Measurements from ENCODE around the gene KIF15.
A peak's percentile ranks its signal among the peaks of the same experiment; 100 is the strongest.

Gene KIF15

DNA sequence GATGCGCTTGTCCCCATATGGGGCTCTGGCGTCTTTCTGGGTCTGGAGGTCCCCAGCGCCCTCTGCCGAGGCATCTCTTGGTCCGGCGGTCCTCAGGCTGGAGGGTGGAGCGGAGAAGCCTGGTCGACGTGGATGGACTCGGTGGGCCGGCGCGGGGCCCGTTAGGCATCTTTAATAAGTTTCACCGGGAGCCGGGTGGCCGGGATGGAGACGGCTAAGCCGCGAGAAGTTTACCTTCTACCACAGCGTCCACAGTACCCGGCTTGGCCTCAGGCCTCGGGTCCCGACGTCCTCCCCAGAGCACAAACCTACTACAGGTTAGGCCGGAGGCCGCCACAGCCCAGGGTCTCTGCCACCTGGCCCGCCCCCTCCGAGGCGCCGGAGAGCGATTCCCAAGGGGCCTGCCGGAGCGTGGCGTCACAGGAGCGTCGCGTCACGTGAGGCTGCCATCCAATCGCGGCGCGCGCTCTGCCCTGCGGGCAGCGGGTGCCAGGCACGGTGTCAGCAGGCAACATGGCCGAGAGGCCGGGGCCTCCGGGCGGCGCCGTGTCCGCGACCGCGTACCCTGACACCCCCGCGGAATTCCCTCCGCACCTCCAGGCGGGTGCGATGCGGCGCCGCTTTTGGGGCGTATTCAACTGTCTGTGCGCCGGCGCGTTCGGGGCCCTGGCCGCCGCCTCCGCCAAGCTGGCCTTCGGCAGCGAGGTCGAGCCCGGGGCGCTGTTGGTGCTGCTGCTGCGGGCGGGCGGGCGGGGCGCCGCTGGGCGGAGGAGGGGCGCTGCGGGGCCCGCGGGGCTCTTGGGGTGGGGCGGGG, 100.0 kb downstream of the KIF15 start, which contains the start of gene TMEM42:
TMEM42 (plus strand) TSS at position 501 of the 814 bp plus-strand sequence; CDS start at position 514, 13 bp downstream.
- Histone ChIP-seq H3K9me3 (ENCODE audit: control extremely low read depth in 1 of 5, control insufficient read depth in 4 of 5, insufficient read depth in 2 of 5, low read depth in 1 of 5, low read length in 4 of 5) (peaks cover 0 to 4% (median 0%) of the 10 kb centered on the region in 5 experiments), H3K4me1 (ENCODE audit: control extremely low read depth in 1 of 4, control insufficient read depth in 4 of 4, insufficient read depth in 4 of 4, low read length in 3 of 4) (peaks cover 0 to 12% (median 8%) of the 10 kb centered on the region in 4 experiments), H3K27me3 (replicated peaks in 2 of 5; ENCODE audit: control insufficient read depth in 4 of 5, insufficient read depth in 5 of 5, low read length in 4 of 5) (no peaks in the 10 kb centered on the region), H3K36me3 (ENCODE audit: control insufficient read depth in 4 of 4, insufficient read depth in 4 of 4, low read length in 3 of 4) (peaks cover 0 to 15% (median 3%) of the 10 kb centered on the region in 4 experiments), H3K27ac (ENCODE audit: insufficient read depth in 1 of 2, low read depth in 1 of 2, low read length in 2 of 2, poor library complexity in 1 of 2, severe bottlenecking in 2 of 2) (peak within 1 kb of the TSS; percentile 82 to 83), H3K4me3 (ENCODE audit: control insufficient read depth in 1 of 7, extremely low read depth in 1 of 7, insufficient read depth in 4 of 7, low read depth in 2 of 7, low read length in 6 of 7) (peak within 1 kb of the TSS; percentile 45 to 77 (median 68))
- DNase-seq: peak; percentile 90 to 96 (median 95)
- ChIA-PET CTCF (no interaction called here), POLR2A (interaction anchor here (0.5 kb wide), 1 partner anchor 175 kb away, joined by 4 read pairs; no protein-coding TSS in a partner anchor)
- WGBS (ENCODE audit: insufficient coverage): under 1% methylated on average over 74 of the region's 91 CpGs

DNA sequence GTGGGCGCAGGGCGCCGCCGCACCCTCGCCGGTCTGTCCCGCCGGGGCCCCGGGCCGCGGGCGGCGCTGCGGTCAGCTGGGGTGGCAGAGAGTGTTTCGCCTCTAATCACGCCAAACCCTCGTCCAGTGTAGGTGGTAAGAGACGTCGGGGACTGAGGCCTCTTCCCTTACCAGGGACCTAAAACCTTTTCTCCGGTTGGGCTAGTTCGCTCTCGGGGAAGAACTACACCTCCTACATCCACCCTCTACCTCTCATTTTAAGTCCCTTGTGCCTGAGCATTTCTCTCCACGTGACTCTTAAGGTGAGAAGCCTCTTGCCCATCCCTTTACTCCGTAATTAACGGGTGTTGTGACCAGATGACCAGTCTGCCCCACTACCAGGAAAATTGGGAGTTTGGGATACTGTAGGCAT, 100.6 kb downstream of the KIF15 start:
- no peaks in the 10 kb centered on the region for H3K27me3 ChIP-seq (replicated peaks in 2 of 5; ENCODE audit: control insufficient read depth in 4 of 5, insufficient read depth in 5 of 5, low read length in 4 of 5)
- H3K4me3 ChIP-seq (ENCODE audit: control insufficient read depth in 1 of 7, extremely low read depth in 1 of 7, insufficient read depth in 4 of 7, low read depth in 2 of 7, low read length in 6 of 7): peak overlapping the region; percentile 32 to 77 (median 65)
- H3K27ac ChIP-seq (ENCODE audit: insufficient read depth in 1 of 2, low read depth in 1 of 2, low read length in 2 of 2, poor library complexity in 1 of 2, severe bottlenecking in 2 of 2): no peak overlapping the region
- ChIA-PET POLR2A (no interaction called here), CTCF (no interaction called here)
- DNase-seq: peak; percentile 14 to 64 (median 55)
- H3K36me3 ChIP-seq (ENCODE audit: control insufficient read depth in 4 of 4, insufficient read depth in 4 of 4, low read length in 3 of 4): peaks cover 2 to 15% (median 8%) of the 10 kb centered on the region in 4 experiments
- H3K4me1 ChIP-seq (ENCODE audit: control extremely low read depth in 1 of 4, control insufficient read depth in 4 of 4, insufficient read depth in 4 of 4, low read length in 3 of 4): peaks cover 0 to 12% (median 8%) of the 10 kb centered on the region in 4 experiments
- no peaks in the 10 kb centered on the region for H3K9me3 ChIP-seq (ENCODE audit: control extremely low read depth in 1 of 5, control insufficient read depth in 4 of 5, insufficient read depth in 2 of 5, low read depth in 1 of 5, low read length in 4 of 5)
- 2% methylated on average over 22 of the region's 25 CpGs for WGBS (ENCODE audit: insufficient coverage)

DNA sequence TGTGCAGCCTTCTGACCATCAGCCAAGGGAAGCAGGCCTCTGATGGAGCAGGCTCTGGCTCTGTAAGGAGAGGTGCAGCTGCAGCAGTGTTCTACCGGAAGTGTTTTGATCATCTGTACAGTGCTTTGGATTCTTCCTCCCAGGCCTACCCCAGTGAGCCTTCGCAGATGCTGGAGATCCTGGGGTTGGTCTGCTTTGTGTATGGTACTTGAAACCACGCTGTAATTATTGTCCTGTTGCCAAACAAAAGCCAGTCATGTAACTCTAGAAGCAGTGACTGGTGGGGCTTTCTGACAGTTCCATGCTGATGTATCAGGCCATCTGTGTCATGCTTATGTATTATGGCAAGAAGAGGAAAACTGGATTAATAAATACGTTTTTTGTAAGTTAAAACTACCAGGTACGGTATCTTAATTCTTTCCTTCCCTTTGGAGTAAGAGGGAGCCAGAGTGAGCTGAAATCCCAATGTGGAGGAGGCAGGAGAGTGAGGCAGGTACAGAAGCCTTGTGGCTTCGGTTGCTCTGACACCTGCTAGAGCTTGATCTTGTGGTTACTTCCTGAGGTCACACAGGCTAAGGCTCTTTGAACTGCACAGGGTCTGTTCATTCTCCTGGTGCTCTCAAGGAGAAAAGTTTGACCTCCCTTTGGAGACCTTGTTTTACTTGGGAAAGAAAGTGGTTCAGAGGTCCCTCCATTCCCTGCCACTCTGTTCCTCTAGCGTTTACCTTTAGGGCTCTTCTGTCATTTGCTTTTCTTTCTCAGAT, 103.9 kb downstream of the KIF15 start:
- no peak overlapping the region for H3K27ac ChIP-seq (ENCODE audit: insufficient read depth in 1 of 2, low read depth in 1 of 2, low read length in 2 of 2, poor library complexity in 1 of 2, severe bottlenecking in 2 of 2)
- 96% methylated on average over 6 of the region's 7 CpGs for WGBS (ENCODE audit: insufficient coverage)
- no peak overlapping the region for H3K4me3 ChIP-seq (ENCODE audit: control insufficient read depth in 1 of 7, extremely low read depth in 1 of 7, insufficient read depth in 4 of 7, low read depth in 2 of 7, low read length in 6 of 7)
- POLR2A ChIA-PET: no interaction called here
- peaks cover 0 to 12% (median 8%) of the 10 kb centered on the region in 4 experiments for H3K4me1 ChIP-seq (ENCODE audit: control extremely low read depth in 1 of 4, control insufficient read depth in 4 of 4, insufficient read depth in 4 of 4, low read length in 3 of 4)
- H3K36me3 ChIP-seq (ENCODE audit: control insufficient read depth in 4 of 4, insufficient read depth in 4 of 4, low read length in 3 of 4): peaks cover 2 to 14% (median 8%) of the 10 kb centered on the region in 4 experiments
- H3K27me3 ChIP-seq (replicated peaks in 2 of 5; ENCODE audit: control insufficient read depth in 4 of 5, insufficient read depth in 5 of 5, low read length in 4 of 5): no peaks in the 10 kb centered on the region
- CTCF ChIA-PET: no interaction called here
- peaks cover 0 to 1% (median 0%) of the 10 kb centered on the region in 5 experiments for H3K9me3 ChIP-seq (ENCODE audit: control extremely low read depth in 1 of 5, control insufficient read depth in 4 of 5, insufficient read depth in 2 of 5, low read depth in 1 of 5, low read length in 4 of 5)
- DNase-seq: no peak

DNA sequence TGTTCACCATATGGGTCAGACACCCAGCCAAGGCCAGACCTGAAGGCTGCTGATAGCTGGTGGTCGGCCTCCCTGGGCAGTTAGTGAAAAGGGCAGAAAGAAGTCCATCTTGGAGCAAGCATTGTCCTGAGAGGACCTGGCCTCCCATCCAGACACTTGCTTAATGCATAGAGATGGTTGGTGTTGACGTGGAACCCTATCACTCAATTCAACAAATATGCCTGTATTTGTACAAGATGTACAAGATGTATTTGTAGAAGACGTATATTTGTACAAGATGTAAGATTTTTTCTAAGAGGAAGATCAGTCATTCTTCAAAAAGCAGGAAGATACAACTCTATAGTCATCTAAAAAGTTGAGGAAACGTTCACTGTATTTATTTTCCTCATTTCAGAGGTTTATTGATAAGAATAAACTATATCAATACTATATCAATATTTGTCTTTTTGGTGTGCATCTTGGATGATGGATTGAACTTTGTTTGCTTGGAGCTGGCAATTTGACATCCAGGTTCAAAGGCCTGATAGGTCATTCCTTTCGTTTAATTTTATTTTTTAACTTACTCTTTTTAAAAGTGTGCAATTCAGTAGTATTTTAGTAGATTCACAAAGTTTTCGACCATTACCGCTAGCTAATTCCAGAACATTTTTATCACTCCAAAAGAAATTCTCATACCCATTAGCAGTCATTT, 106.0 kb downstream of the KIF15 start:
- Histone ChIP-seq H3K27ac (ENCODE audit: insufficient read depth in 1 of 2, low read depth in 1 of 2, low read length in 2 of 2, poor library complexity in 1 of 2, severe bottlenecking in 2 of 2) (no peak overlapping the region), H3K9me3 (ENCODE audit: control extremely low read depth in 1 of 5, control insufficient read depth in 4 of 5, insufficient read depth in 2 of 5, low read depth in 1 of 5, low read length in 4 of 5) (peaks cover 0 to 1% (median 0%) of the 10 kb centered on the region in 5 experiments), H3K27me3 (replicated peaks in 2 of 5; ENCODE audit: control insufficient read depth in 4 of 5, insufficient read depth in 5 of 5, low read length in 4 of 5) (no peaks in the 10 kb centered on the region), H3K4me3 (ENCODE audit: control insufficient read depth in 1 of 7, extremely low read depth in 1 of 7, insufficient read depth in 4 of 7, low read depth in 2 of 7, low read length in 6 of 7) (no peak overlapping the region), H3K36me3 (ENCODE audit: control insufficient read depth in 4 of 4, insufficient read depth in 4 of 4, low read length in 3 of 4) (peaks cover 2 to 14% (median 8%) of the 10 kb centered on the region in 4 experiments), H3K4me1 (ENCODE audit: control extremely low read depth in 1 of 4, control insufficient read depth in 4 of 4, insufficient read depth in 4 of 4, low read length in 3 of 4) (peaks cover 0 to 3% (median 3%) of the 10 kb centered on the region in 4 experiments)
- WGBS (ENCODE audit: insufficient coverage): 100% methylated on average over 1 of the region's 7 CpGs
- POLR2A ChIA-PET: no interaction called here
- DNase-seq: no peak
- CTCF ChIA-PET: no interaction called here

DNA sequence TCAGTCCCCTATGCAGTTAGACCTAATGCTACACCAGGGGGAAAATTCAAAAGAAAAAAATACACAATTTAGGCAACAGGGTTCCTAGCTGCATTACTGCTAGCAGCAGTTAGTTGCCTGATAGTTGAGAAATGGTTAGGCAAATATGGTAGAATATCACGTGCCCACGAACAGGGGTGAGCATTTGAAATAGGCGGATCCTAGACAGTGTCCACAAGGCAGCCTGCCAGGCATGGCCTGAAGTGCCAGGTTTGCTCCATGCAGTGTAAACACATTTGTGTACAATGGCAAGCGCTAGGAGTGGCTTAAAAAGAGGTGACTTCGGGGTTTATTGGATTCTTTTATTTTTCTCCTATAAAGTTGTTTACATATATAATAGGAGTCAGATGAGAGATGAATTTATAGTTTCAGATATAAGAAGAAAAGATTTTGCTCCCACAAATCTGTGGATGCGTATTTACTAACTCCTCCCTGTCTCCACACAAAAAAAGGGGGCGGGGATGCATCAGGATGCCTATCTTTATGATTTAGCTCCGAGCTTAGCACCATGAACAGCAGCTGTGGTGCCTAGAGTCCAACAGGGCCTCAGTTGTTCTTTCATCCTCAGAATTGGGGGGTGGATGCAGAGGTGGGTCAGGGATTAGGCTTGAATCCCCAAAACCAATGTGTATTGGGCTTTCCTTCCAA, 108.9 kb downstream of the KIF15 start:
- Histone ChIP-seq H3K27me3 (replicated peaks in 2 of 5; ENCODE audit: control insufficient read depth in 4 of 5, insufficient read depth in 5 of 5, low read length in 4 of 5) (no peaks in the 10 kb centered on the region), H3K4me1 (ENCODE audit: control extremely low read depth in 1 of 4, control insufficient read depth in 4 of 4, insufficient read depth in 4 of 4, low read length in 3 of 4) (no peaks in the 10 kb centered on the region), H3K36me3 (ENCODE audit: control insufficient read depth in 4 of 4, insufficient read depth in 4 of 4, low read length in 3 of 4) (peaks cover 2 to 6% (median 4%) of the 10 kb centered on the region in 4 experiments), H3K27ac (ENCODE audit: insufficient read depth in 1 of 2, low read depth in 1 of 2, low read length in 2 of 2, poor library complexity in 1 of 2, severe bottlenecking in 2 of 2) (no peak overlapping the region), H3K9me3 (ENCODE audit: control extremely low read depth in 1 of 5, control insufficient read depth in 4 of 5, insufficient read depth in 2 of 5, low read depth in 1 of 5, low read length in 4 of 5) (peaks cover 0 to 1% (median 0%) of the 10 kb centered on the region in 5 experiments), H3K4me3 (ENCODE audit: control insufficient read depth in 1 of 7, extremely low read depth in 1 of 7, insufficient read depth in 4 of 7, low read depth in 2 of 7, low read length in 6 of 7) (no peak overlapping the region)
- WGBS (ENCODE audit: insufficient coverage): 88% methylated on average over 6 of the region's 8 CpGs
- no peak for DNase-seq
- POLR2A ChIA-PET: no interaction called here
- CTCF ChIA-PET: no interaction called here

DNA sequence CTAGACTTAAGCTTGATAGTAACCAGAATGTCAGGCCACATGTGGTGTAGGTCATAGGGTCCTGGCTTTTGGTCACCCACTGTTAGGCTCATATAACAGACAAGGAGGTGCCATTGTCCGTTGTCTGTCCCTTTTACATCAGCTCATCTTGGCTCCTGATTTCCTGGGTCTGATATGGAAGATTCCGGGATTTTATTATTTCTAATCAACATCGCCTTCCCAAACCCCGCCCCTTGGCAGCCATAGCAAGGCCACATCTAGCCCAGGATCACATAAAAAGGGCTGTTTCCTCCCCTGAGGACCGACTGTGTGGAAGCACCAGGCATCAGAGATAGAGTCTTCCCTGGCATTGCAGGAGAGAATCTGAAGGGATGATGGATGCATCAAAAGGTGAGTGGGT, 112.7 kb downstream of the KIF15 start, which contains the start of gene TGM4:
TGM4 (plus strand) TSS at position 301 of the 400 bp plus-strand sequence; CDS start at position 372, 71 bp downstream.
- Histone ChIP-seq H3K27me3 (replicated peaks in 2 of 5; ENCODE audit: control insufficient read depth in 4 of 5, insufficient read depth in 5 of 5, low read length in 4 of 5) (no peaks in the 10 kb centered on the region), H3K36me3 (ENCODE audit: control insufficient read depth in 4 of 4, insufficient read depth in 4 of 4, low read length in 3 of 4) (no peaks in the 10 kb centered on the region), H3K4me3 (ENCODE audit: control insufficient read depth in 1 of 7, extremely low read depth in 1 of 7, insufficient read depth in 4 of 7, low read depth in 2 of 7, low read length in 6 of 7) (no peak within 1 kb of the TSS), H3K27ac (ENCODE audit: insufficient read depth in 1 of 2, low read depth in 1 of 2, low read length in 2 of 2, poor library complexity in 1 of 2, severe bottlenecking in 2 of 2) (no peak within 1 kb of the TSS), H3K9me3 (ENCODE audit: control extremely low read depth in 1 of 5, control insufficient read depth in 4 of 5, insufficient read depth in 2 of 5, low read depth in 1 of 5, low read length in 4 of 5) (no peaks in the 10 kb centered on the region), H3K4me1 (ENCODE audit: control extremely low read depth in 1 of 4, control insufficient read depth in 4 of 4, insufficient read depth in 4 of 4, low read length in 3 of 4) (no peaks in the 10 kb centered on the region)
- ChIA-PET POLR2A (no interaction called here), CTCF (no interaction called here)
- DNase-seq: no peak
- WGBS (ENCODE audit: insufficient coverage): 96% methylated on average over 4 of the region's 5 CpGs

Measured in common myeloid progenitor, CD34-positive (primary cell).